NB4 (cell line): ENCODE results near the gene FOXJ3.

Experiments used
- CTCF ChIP-seq: IDR thresholded peaks from one replicate; pipeline ENCODE4 v1.5.1; 2012; ENCODE audit warnings: low read depth, low read length
- POLR2A ChIP-seq: IDR thresholded peaks from 2 replicates; pipeline ENCODE4 v1.6.1; 2011; ENCODE audit warnings: mild to moderate bottlenecking; ENCODE audit not compliant: insufficient read length; ENCODE audit errors: extremely low read depth

DNA sequence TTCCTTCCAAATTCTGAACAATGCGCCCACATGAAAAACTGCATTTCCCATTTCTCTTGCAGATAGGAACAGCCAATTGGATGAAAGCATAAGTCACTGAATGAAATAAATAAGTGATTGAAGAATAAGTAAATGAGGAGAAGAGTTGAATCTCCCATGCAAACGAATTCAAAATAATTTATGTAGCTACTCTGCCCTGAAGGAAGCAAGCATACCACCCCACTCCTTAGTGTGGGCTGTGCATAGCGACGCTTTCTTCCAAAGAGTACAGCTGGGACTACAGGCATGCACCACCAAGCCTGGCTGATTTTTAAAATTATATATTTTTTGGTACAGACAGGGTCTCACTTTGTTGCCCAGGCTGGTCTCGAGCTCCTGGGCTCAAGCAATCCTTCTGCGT, 29.1 kb upstream of the FOXJ3 start:
- no peak for TF ChIP-seq POLR2A
- TF ChIP-seq CTCF = no peak
